ENCODE results near the gene KIF3A. TPM values are rescaled to one million over a fixed set of nuclear protein-coding genes. Genes with fewer than 3 reads are reported as not detected.

The KIF3A gene
- total RNA-seq, 1 donor from 2014 or later: 20.7 TPM

DNA sequence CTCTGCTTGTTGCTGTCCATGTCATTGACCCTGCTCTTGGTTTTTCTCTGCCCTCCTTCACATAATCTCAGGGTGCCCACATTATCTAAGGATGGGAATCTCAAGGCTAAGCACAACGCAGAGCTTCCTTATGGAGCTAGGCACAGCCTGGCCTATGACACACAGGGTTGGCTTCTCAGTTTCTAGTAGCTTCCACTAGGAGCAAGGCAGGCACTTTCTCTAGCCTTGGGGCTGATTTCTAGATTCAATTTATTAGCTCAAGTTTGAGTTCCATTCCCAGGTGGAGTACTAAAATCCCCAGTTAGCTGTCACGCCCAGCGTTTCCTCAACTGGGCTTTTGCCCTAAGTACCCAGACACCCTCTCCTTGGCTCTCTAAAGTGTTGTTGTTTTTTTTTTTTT is 51.2 kb downstream of the KIF3A start:
- no peak for DNase-seq (ENCODE audit: low spot score)
- no peak for ATAC-seq
- intact Hi-C loops (cut with DNase I): no loop called here

DNA sequence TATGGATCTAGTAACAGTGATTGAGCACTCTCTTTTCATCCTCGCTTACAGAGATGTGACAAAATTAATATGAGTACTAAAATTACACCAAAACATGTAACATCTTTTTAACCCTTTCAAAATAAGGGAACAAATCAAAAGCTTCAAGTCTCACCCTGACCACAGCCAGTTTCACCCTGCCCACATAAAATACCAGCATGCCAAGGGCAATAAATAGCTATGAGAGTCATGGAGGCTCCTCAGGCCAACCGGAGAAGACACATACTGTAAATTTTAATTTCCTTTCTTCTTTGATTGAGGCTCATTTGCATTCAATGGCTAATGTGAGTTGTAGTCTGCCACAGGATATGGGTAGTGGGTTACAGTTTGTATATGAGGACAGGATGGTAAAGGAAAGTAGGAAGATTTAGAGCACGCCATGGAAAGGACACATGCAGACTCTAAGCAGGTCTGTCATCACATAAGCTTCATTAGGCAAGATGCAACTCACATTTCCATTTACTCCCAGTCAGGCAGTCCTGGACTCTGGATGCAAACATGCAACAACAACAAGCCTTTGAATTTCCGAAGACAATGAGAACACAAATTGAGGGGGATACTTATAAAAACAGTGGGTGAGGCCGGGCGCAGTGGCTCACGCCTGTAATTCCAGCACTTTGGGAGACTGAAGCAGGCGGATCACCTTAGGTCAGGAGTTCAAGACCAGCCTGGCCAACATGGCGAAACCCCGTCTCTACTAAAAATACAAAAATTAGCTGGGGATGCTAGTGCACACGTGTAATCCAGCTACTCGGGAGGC is 52.2 kb downstream of the KIF3A start:
- ATAC-seq: no peak
- intact Hi-C loops (cut with DNase I): no loop called here
- DNase-seq (ENCODE audit: low spot score): no peak

DNA sequence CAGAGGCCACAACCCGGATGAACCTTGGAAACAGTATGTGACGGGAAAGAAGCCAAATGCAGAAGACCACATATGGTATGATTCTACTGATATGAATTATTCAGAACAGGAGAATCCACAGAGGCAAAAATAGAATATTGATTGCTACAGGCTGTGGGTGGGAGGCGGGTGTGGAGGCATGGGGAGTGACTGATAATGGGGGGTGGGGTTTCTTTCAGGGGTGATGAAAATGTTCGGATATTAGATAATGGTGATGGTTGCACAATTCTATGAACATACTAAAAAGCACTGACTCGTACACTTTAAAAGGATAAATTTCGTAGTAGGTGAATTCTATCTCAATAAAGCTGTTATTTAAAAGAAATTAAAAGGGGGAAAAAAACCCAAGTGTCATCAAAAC is 52.9 kb downstream of the KIF3A start:
- ATAC-seq: no peak
- intact Hi-C loops (cut with DNase I): no loop called here
- DNase-seq (ENCODE audit: low spot score): no peak

DNA sequence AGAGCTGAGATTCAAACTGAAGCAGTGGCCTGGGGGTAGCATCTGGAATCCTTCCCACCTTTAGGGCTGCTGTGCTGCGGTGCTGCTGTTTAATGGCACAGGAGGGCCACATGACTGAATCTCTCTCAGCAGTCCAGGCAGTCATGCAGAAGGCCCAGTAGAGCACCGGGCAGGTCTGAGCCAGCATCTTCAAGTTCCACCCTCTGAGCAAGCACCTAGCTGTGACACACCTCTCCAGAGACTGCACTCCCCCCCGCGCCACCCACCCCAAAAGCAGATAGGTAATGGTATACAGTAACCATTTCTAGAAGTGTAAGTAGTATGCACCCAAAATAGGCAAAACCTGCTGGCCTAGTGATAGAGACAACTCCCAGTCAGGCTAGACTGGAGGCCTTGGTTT is 55.4 kb downstream of the KIF3A start:
- intact Hi-C loops (cut with DNase I): no loop called here
- DNase-seq (ENCODE audit: low spot score) (no peak), ATAC-seq (no peak)

DNA sequence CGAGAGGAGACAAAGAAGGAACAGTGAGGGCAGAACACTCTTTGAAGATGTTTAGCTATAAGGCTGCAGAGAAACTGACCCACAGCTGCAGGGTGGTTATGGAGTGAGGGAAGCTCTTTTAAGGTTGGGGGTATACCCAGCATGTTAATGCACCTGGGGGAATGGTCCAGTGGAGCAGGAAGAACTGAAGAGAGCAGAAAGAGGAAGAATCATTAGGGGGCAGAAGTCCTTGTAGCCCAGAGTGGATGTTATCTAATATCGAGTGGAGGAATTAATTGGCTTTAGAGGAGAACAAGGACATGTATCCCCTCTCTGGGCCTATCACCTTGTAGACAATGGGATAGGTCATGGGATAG is 55.9 kb downstream of the KIF3A start:
- intact Hi-C loops (cut with DNase I): no loop called here
- ATAC-seq (no peak), DNase-seq (ENCODE audit: low spot score) (no peak)

DNA sequence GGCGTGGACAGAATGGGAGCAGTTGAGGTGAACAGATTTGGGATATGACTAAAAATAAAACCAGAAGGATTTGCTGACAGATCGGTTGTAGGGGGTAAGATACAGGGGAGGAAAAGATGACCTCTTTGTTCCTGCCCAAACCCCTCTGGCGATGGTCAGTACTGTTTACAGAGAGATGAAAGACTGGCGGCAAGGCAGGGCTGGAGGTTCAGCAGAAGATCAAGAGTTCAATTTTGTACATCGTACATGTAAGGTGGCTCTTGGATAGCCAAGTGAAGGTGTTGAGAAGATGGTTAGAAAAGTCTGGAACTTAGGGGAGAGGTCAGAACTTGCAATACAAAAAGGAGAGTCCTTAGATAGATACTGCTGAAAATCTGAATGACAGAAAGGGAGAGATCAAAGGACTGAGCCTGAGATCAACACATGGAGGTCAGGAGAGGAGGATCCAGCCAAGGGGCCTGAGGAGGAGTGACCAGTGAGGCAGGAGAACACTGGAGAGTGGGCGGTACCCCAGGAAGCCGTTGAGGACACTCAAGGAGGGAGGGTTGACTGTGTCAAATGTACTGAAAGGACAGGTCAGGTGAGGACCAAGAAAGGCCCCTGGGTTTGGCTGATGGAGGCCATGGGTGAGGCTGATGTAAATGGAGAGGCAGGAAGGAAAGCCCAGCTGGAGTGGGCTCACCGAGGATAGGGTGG is 56.4 kb downstream of the KIF3A start:
- ATAC-seq: no peak
- intact Hi-C loops (cut with DNase I): no loop called here

DNA sequence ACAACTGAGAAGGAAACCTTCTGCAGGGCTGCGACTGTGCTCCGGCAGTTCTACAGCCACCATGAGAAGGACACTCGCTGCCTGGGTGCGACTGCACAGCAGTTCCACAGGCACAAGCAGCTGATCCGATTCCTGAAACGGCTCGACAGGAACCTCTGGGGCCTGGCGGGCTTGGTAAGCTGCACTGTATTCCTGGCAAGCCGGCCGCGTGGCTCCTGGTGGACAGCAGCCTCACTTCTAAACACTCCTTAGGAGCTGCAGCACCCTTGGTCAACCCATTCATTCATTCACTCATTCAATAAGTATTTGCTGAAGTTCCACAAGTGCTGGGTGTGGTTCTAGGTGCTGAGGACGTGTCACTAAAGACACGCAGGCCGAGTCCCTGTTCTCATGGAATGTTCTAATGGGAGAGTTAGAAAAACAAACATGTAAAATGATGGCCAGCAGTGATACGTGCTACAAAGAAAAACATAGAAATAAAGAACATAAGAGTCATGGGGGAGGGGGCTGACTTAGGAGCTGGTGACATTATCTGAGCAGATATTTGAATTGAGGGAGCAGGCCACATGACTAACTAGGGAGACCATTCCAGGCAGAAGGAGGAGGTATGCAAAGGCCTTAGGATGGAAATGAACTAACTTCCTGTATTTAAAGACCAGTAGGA is 57.5 kb downstream of the KIF3A start:
- DNase-seq (ENCODE audit: low spot score): peak; percentile 32
- intact Hi-C loops (cut with DNase I): no loop called here
- no peak for ATAC-seq

More for the DNA sequence above, 56.4 kb downstream of the KIF3A start:
- no peak for DNase-seq (ENCODE audit: low spot score)

DNA sequence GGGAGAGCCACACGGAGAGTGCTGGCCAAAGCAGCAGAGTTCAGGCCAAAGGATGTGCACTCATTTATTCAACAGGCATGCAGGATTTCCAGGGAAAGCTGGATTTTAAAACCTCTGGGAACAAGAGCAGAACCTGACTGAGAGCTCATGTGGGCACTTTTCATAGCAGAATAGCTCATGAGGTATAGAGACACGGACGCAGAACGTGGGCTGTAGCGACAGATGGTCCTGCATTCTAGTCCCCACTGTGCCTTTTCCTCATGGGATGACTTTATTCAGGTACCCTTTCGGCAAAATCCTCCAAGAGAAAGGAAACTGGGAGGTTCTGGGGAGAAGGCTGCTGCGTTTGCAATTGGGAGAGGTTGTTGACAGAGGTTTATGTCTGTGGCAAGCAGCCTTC is 58.2 kb downstream of the KIF3A start:
- DNase-seq (ENCODE audit: low spot score) (no peak), ATAC-seq (no peak)
- intact Hi-C loops (cut with DNase I): no loop called here

DNA sequence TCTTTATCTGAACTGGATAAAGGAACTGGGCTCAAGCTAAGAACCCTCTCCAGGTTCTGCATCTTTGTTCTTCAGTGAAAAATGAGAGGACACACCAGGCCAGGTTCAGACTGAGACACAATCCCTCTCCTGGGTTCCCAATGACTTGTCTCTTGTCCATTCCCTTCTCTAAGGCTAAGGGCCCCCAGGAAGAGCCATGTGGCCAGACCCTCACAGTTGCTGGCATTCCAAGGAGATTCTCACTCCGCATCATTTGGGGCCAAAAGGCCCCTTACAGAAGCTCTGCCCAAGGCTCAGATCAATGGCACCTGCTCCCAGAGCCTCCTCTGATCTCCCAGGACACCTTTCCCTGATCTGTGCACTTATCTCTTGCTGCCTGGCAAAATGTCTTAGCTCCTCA is 58.6 kb downstream of the KIF3A start:
- no peak for ATAC-seq
- intact Hi-C loops (cut with DNase I): no loop called here
- DNase-seq (ENCODE audit: low spot score): no peak

DNA sequence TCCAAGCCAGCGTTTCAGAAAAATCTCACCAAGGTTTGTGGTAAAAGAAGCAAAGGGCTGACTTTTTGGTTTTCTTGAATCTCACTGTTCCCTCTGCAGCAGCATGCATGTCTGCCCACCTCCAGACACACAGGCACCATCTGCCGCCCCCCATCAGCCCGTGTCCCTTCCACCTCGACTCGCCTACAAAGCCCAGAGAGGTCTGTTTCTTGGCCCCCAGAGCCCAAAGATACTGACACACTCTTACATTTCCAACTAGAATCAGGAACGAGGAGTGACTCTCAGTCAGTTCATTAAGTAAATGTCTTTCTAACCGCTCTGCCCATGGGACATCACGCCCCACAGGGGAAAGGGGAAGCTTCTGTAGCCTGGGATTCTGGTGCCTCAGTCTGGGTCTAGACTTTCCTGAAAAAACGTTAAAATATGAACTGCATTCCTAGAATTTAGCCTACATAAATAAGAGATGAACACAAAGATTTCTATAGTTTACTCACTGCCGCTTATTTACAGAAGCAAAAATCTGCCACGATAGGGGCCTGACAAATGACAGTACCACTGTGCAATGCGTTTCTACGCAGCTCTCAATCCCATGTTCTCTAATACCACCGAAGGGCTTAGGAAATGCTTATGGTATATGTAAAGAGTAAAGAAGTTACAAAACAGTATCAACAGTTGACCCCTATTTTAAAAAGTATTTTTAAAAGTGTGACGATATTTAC is 59.5 kb downstream of the KIF3A start:
- ATAC-seq (no peak), DNase-seq (ENCODE audit: low spot score) (no peak)
- intact Hi-C loops (cut with DNase I): no loop called here

DNA sequence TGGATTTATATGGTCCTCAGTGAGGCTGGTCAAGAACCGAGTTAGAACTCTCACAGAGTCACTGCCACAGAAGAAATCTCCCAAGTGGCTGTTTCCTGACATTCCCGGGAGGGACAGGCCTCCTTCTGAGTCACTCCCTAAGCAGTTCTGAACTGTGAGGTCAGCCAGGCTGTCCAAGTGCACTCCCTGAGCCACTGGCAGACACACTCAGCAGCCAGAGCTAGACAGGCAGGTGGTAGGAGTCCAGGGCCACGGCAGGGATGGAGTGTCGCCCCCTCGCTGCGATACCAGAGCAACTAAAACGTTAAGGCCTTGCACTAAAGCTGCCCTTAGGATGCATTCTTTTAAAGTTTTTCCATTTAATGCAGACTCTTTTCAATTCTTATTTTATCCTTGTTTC is 60.2 kb downstream of the KIF3A start:
- intact Hi-C loops (cut with DNase I): no loop called here
- DNase-seq (ENCODE audit: low spot score): peak; percentile 54
- ATAC-seq: no peak

DNA sequence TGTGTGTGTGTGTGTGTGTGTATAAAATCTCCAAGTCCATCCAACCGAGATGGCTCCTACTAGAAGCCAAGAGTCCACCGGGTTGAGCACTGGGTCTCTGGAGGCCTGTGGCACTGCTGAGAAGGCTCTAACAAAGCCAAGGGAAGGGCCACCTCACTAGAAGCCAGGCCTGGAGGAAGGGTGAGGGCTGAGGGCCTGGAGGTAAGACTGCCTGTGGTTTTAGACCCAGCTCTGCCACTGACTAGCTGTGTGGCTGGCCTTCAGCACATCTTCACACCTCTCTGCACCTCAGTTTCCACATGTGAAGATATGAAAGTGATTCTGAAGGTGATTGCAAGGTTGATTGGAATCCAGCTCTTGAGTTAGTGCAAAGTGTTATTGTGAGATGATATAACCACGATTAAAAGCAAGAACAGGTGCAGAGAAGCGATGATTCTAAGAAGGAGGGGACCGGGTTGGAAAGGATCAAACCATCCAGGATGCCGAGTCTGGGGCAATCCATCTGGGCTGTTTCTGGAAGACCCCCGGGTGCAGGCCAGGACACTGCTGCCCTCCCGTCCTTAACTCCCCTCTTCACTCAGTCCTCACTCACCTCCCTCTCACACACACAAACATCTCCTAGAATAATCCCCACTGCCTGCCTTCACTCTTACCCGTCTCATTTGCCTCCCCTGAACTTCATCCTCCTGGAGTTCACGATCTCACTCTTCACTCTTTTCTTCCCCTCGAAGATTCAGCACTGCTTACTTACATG is 61.2 kb downstream of the KIF3A start:
- DNase-seq (ENCODE audit: low spot score) (no peak), ATAC-seq (no peak)
- intact Hi-C loops (cut with DNase I): no loop called here

DNA sequence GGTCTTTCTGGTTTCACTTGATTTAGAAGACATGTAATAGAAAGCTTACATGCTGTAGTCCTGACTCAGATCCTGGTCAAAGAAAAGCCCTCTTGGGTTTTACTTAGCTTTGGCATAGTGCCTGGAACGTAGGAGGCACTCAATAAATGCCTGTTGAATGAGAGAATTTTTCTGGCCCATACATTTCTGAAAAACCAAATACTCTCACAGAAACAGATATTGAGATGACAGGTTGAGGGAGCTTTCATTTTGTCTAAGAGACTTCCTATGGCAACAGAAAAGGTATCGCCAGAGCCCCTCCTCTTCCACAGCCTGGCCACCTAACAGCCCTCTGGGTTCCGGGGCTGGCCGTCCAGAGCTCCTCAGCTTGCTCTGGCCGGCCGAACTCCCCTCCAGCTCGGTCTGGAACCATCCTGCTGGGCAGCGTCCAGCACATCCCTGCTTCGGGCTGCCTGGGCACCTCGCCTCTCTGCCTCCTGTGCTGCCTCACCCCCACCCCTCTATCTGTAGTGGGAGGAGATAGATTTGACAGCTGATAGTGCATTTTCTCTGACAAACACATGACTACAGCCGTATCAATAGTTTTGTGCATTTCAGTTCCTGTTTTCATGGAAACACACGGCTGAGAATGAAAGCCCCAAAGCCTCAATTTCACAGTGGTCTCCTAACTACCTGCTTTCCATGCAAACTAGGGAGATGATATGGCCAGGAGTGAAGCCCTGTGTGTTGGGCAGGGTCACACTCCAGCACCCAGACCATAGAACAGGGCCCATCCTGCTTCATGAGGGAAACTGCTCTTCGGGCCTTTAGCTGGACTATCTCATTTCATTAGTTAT is 62.5 kb downstream of the KIF3A start:
- ATAC-seq: no peak
- intact Hi-C loops (cut with DNase I): no loop called here
- DNase-seq (ENCODE audit: low spot score): peak; percentile 46

DNA sequence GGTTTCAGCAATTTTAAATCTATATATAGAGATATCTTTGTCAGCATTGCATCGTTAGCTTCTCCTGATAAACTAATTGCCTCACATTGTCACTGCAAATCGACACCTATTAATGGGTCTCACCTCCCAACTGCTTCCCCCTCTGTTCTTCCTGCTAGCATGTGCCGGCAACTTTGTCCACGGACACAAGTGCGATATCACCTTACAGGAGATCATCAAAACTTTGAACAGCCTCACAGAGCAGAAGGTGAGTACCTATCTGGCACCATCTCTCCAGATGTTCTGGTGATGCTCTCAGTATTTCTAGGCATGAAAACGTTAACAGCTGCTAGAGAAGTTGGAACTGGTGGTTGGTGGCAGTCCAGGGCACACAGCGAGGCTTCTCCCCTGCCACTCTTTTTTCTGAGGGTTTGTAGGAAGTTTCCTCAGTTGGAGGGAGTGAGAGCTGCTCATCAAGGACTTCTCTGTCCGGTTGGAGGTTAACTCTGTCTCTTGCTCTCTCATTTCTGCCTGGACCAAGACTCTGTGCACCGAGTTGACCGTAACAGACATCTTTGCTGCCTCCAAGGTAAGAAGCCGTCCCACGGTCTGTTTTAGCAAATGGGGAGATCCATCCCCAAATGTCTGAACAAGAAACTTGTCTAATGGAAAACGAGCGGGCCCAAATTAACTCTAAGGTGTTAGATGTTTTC is 63.3 kb downstream of the KIF3A start, which contains the start of gene IL4:
IL4 (plus strand) TSS at position 51 of the 692 bp plus-strand sequence; CDS start at position 113, 62 bp downstream.
- no peak for DNase-seq (ENCODE audit: low spot score)
- intact Hi-C loops (cut with DNase I): no loop called here
- no peak for ATAC-seq

DNA sequence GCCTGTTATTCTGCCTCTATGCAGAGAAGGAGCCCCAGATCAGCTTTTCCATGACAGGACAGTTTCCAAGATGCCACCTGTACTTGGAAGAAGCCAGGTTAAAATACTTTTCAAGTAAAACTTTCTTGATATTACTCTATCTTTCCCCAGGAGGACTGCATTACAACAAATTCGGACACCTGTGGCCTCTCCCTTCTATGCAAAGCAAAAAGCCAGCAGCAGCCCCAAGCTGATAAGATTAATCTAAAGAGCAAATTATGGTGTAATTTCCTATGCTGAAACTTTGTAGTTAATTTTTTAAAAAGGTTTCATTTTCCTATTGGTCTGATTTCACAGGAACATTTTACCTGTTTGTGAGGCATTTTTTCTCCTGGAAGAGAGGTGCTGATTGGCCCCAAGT is 63.9 kb downstream of the KIF3A start:
- intact Hi-C loops (cut with DNase I): no loop called here
- DNase-seq (ENCODE audit: low spot score) (no peak), ATAC-seq (no peak)

DNA sequence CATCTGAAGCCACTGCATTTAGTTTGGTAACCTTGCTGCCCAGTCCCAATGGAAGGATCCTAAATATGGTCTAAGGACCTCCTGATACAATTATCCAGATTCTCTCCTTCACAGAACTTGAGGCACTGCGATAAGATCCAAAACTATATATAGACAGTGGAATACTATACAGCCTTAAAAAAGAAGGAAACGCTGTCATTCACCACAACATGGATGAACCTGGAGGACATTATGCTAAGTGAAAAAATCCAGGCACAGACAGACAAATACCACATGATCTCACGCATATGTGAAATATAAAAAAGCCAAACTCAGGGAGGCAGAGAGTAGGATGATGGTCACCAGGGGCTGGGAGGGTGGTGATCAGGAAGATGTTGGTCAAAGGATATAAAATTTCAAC is 66.3 kb downstream of the KIF3A start:
- intact Hi-C loops (cut with DNase I): no loop called here
- DNase-seq (ENCODE audit: low spot score): no peak
- no peak for ATAC-seq
